GM12872 (cell line): ENCODE measurements around the gene ZXDC.

Experiments
- CTCF ChIP-seq: IDR thresholded peaks from 3 replicates; pipeline ENCODE4 v1.5.1; 2011; ENCODE audit warnings: low read depth, mild to moderate bottlenecking, low read length, moderate library complexity; ENCODE audit not compliant: insufficient read depth

Gene ZXDC

GRCh38 chr3:126486360-126486847, 10.7 kb upstream of the ZXDC start:
- no peak for TF ChIP-seq CTCF

GRCh38 chr3:126485956-126486355, 10.3 kb upstream of the ZXDC start:
- no peak for TF ChIP-seq CTCF

- TF ChIP-seq CTCF, result no peak
Observed at GRCh38 chr3:126485176-126485897, 9.6 kb upstream of the ZXDC start.

- no peak for TF ChIP-seq CTCF
Observed at GRCh38 chr3:126484662-126485061, 9.0 kb upstream of the ZXDC start.

GRCh38 chr3:126484148-126484547, 8.5 kb upstream of the ZXDC start:
- no peak for TF ChIP-seq CTCF

- no peak for TF ChIP-seq CTCF
Observed at GRCh38 chr3:126483321-126483761, 7.7 kb upstream of the ZXDC start.

- TF ChIP-seq CTCF, result no peak
Observed at GRCh38 chr3:126482503-126483255, 7.0 kb upstream of the ZXDC start.
